Transverse colon (tissue), 4 donors: ENCODE measurements around the gene ZDHHC11.
"Not testable (repeated sequence)": the region's sequence is repeated elsewhere in the genome, so short reads cannot be mapped to it uniquely, and the experiment has no call there.

Experiments
- CTCF ChIP-seq, 5 experiments: fragments of 200-600 bp in 3 of 5; fragments of 450-650 bp in 2 of 5; sonication (generic) in 3 of 5; IDR thresholded peaks; 1 replicate in 2 of 5; 2 replicates in 3 of 5; pipeline ENCODE4 v1.5.1; 2016 to 2017; ENCODE audit warnings: antibody characterized with exemption in 5 of 5, inconsistent platforms in 3 of 5, mild to moderate bottlenecking in 2 of 5, moderate library complexity in 1 of 5
- EP300 ChIP-seq: sonication (generic); formaldehyde crosslinking; IDR thresholded peaks from one replicate; pipeline ENCODE4 v1.6.1; 2017; ENCODE audit warnings: antibody characterized with exemption, low read depth
- POLR2A ChIP-seq: fragments of 450-650 bp; IDR thresholded peaks from one replicate; pipeline ENCODE4 v1.6.1; 2016; ENCODE audit warnings: antibody characterized with exemption, mild to moderate bottlenecking, moderate library complexity
- POLR2AphosphoS5 ChIP-seq, 3 donors: sonication (generic); formaldehyde crosslinking; IDR thresholded peaks; one replicate each; pipeline ENCODE4 v1.6.1; 2016; ENCODE audit warnings: antibody characterized with exemption in 3 of 3

GRCh38 chr5:843926-844325, 6.9 kb downstream of the ZDHHC11 start:
- not testable (repeated sequence) for TF ChIP-seq EP300; CTCF (IDR thresholded peaks at IDR 0.05); POLR2AphosphoS5 (IDR thresholded peaks at IDR 0.05); POLR2A
